Measurements from ENCODE around the gene KRTAP5-1. TPM values are rescaled to one million over a fixed set of nuclear protein-coding genes. Genes with fewer than 3 reads are reported as not detected.

The KRTAP5-1 gene
- total and polyA plus RNA-seq, 10 of the 15 experiments (the other 5 are each of a cell fraction or from before 2014, with no cell fraction given), result not detected

- Histone ChIP-seq H3K27me3 (replicated peaks in 1 of 2; ENCODE audit: control insufficient read depth in 2 of 2, insufficient read depth in 2 of 2, low read length in 1 of 2) (peaks cover 1 to 4% of the 10 kb centered on the region in 2 experiments; a peak in 3 of 4 replicates), H3K9me3 (replicated peaks; ENCODE audit: control insufficient read depth, insufficient read depth, low read length) (no peaks in the 10 kb centered on the region), H4K20me1 (ENCODE audit: control insufficient read depth, insufficient read depth) (no peaks in the 10 kb centered on the region), H3K36me3 (ENCODE audit: control insufficient read depth in 2 of 2, insufficient read depth in 2 of 2, low read length in 1 of 2) (no peaks in the 10 kb centered on the region), H3K27ac (ENCODE audit: control insufficient read depth, insufficient read depth) (no peak overlapping the region), H2AFZ (ENCODE audit: control insufficient read depth, low read depth, low read length) (no peak overlapping the region), H3K4me1 (ENCODE audit: control insufficient read depth, insufficient read depth, low read length) (no peaks in the 10 kb centered on the region), H3K4me2 (ENCODE audit: control insufficient read depth, insufficient read depth) (no peak overlapping the region), H3K9ac (ENCODE audit: control insufficient read depth, insufficient read depth, low read length) (no peak overlapping the region), H3K4me3 (no peak overlapping the region), H3K79me2 (ENCODE audit: control insufficient read depth, insufficient read depth, low read length) (no peaks in the 10 kb centered on the region)
- ChIA-PET RAD21 (ENCODE audit: unreplicated experiment) (no interaction called here), SMC1A (ENCODE audit: uncharacterized antibody, unreplicated experiment) (no interaction called here), POLR2A (no interaction called here), CTCF (no interaction called here)
- ATAC-seq (no peak), FAIRE-seq (no peak), DNase-seq (ENCODE audit: low read depth, low spot score) (no peak)
- WGBS (ENCODE audit: insufficient coverage, insufficient replicate concordance, low lambda C conversion rate, missing lambda C conversion rate), result 2% methylated on average over 6 of the region's 6 CpGs
- no TSS peak for BruUV-seq (replicated peaks)
- intact Hi-C loops (cut with micrococcal nuclease; ENCODE audit: unreplicated experiment) (no loop called here), in situ Hi-C loops (cut with MboI) (no loop called here)
- no peak for TF ChIP-seq RELB (IDR thresholded peaks at IDR 0.05; ENCODE audit: low read depth)
- no peak for TF ChIP-seq DPF2 (IDR thresholded peaks at IDR 0.05)
- TF ChIP-seq TBL1XR1 (IDR thresholded peaks at IDR 0.05; ENCODE audit: low read depth, low read length), result no peak
Measured at GRCh38 chr11:1544536-1544935, 40.5 kb downstream of the KRTAP5-1 start.

- Histone ChIP-seq H4K20me1 (ENCODE audit: control insufficient read depth, insufficient read depth) (no peaks in the 10 kb centered on the region), H2AFZ (ENCODE audit: control insufficient read depth, low read depth, low read length) (no peak overlapping the region), H3K27ac (ENCODE audit: control insufficient read depth, insufficient read depth) (no peak overlapping the region), H3K36me3 (ENCODE audit: control insufficient read depth in 2 of 2, insufficient read depth in 2 of 2, low read length in 1 of 2) (no peaks in the 10 kb centered on the region), H3K9ac (ENCODE audit: control insufficient read depth, insufficient read depth, low read length) (no peak overlapping the region), H3K4me1 (ENCODE audit: control insufficient read depth, insufficient read depth, low read length) (no peaks in the 10 kb centered on the region), H3K27me3 (replicated peaks in 1 of 2; ENCODE audit: control insufficient read depth in 2 of 2, insufficient read depth in 2 of 2, low read length in 1 of 2) (peaks cover 1 to 4% of the 10 kb centered on the region in 2 experiments; a peak in 3 of 4 replicates), H3K79me2 (ENCODE audit: control insufficient read depth, insufficient read depth, low read length) (no peaks in the 10 kb centered on the region), H3K4me2 (ENCODE audit: control insufficient read depth, insufficient read depth) (no peak overlapping the region), H3K4me3 (no peak overlapping the region), H3K9me3 (replicated peaks; ENCODE audit: control insufficient read depth, insufficient read depth, low read length) (no peaks in the 10 kb centered on the region)
- CTCF ChIA-PET, result no interaction called here
- BruUV-seq (replicated peaks), result no TSS peak
- intact Hi-C loops (cut with micrococcal nuclease; ENCODE audit: unreplicated experiment), result no loop called here
- no peak for DNase-seq (ENCODE audit: low read depth, low spot score)
- FAIRE-seq, result no peak
- no peak for ATAC-seq
- SMC1A ChIA-PET (ENCODE audit: uncharacterized antibody, unreplicated experiment), result no interaction called here
- in situ Hi-C loops (cut with MboI), result no loop called here
- RAD21 ChIA-PET (ENCODE audit: unreplicated experiment), result no interaction called here
- TF ChIP-seq NR2C2 (IDR thresholded peaks at IDR 0.05; ENCODE audit: borderline replicate concordance, control insufficient read depth, insufficient read length, low read depth) (no peak), ZNF622 (IDR thresholded peaks at IDR 0.05) (no peak), CBX3 (IDR thresholded peaks at IDR 0.05; ENCODE audit: borderline replicate concordance, low read depth) (no peak), SREBF1 (IDR thresholded peaks at IDR 0.05; ENCODE audit: low read length) (no peak), RB1 (IDR thresholded peaks at IDR 0.05; ENCODE audit: borderline replicate concordance) (no peak)
- TF ChIP-seq, protein P1, sequence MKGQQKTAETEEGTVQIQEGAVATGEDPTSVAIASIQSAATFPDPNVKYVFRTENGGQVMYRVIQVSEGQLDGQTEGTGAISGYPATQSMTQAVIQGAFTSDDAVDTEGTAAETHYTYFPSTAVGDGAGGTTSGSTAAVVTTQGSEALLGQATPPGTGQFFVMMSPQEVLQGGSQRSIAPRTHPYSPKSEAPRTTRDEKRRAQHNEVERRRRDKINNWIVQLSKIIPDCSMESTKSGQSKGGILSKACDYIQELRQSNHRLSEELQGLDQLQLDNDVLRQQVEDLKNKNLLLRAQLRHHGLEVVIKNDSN (IDR thresholded peaks at IDR 0.05; ENCODE audit: borderline replicate concordance, extremely low read length, insufficient read depth, low read depth, low read length), result no peak
- WGBS (ENCODE audit: insufficient coverage, insufficient replicate concordance, low lambda C conversion rate, missing lambda C conversion rate), result 56% methylated on average over 13 of the region's 13 CpGs
- POLR2A ChIA-PET, result no interaction called here
Measured at GRCh38 chr11:1543606-1544263, 41.3 kb downstream of the KRTAP5-1 start.
